Pons (tissue), 1 donor: ENCODE measurements around the gene CD247.

Experiments used
- DNase-seq: peaks from one replicate; pipeline ENCODE4 v3.0.0-alpha.2; 2016; ENCODE audit warnings: low spot score

CD247 gene

DNA sequence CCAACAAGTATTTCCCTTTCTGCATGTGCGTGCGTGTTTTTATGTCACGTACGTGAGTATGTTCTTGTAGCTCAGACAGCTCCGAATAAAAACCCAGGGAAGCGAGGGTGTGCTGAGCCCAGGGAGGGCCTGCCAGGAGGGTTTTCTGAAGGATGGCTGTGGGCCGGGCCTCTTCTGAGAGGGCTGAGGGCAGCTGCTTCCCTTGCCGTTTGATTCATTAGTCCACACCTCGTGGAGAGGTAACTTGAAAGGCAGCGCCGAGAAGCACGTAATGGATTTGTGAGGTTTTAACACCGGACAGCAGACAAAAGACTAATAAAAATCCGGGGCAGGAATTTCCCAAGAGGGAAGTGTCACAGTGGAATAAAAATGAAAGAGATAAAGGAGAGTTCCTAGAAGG is 29.5 kb downstream of the CD247 start:
- DNase-seq: no peak

GRCh38 chr1:167487614-167488013 is 30.7 kb downstream of the CD247 start:
- no peak for DNase-seq

- DNase-seq: no peak
Measured at GRCh38 chr1:167486090-167486824, 32.1 kb downstream of the CD247 start.

GRCh38 chr1:167484726-167485502 is 33.4 kb downstream of the CD247 start:
- no peak for DNase-seq

- DNase-seq: no peak
Measured at GRCh38 chr1:167483790-167484189, 34.5 kb downstream of the CD247 start.

- no peak for DNase-seq
Measured at GRCh38 chr1:167482184-167482583, 36.1 kb downstream of the CD247 start.

GRCh38 chr1:167479331-167479979 is 38.9 kb downstream of the CD247 start:
- no peak for DNase-seq

DNA sequence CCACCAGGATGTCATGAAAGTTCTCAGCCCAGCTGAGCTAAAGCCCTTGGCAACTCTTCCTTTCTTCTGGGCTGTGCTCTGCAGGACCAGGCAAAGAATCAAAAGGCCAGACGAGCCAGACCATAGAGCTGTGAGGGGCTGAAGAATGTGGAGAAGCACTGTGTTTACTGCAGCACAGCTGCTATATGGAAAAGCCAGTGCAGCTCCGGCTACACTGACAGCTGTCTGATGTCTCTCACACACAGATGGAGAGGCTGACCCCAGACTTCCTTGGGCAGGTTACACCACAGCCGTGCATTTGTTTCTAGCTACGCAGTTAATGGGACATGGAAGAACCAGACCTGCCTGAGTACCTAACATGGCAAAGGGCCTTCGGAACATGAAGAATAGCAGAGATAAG is 40.3 kb downstream of the CD247 start:
- DNase-seq: no peak

DNA sequence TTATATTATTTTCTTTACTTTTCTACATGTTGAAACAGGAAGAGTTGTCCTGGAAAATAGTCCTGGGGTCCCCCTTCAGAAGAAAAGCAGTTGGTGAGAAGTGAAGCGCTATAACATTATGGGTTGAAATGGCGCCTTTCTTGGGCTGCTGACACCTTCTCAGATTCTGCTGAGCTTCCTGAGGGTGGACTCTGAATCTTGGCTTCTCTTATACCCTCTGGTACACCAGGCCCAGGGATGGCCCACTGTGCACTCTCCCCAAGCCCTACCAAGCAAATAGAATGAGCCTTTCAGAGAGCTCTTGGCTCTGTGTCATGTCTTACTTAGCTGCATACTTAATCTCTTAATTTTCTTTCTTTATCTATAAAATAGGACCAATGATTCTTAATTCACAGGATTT is 42.3 kb downstream of the CD247 start:
- DNase-seq: no peak

DNA sequence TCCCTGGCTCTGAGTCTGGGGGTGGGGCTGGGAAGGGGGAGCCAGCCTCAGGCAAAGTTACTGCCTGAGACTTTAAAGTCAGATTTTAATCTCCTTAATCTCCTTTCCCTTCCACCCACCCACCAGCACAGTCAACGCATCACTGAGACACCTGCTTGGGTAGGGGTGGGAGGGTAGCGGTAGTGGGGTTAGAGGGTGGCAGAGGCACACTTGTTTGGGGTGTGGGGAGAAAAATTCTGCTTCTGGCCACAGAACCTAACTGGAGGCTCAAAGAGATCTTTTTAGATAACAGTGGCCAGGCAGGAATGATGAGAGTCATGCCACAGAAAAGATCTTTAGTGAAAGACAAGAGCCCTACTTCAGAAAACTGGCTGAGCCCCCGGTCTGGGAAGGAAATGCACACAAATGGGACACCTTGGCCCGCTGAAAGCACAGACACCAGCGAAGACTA is 44.1 kb downstream of the CD247 start:
- no peak for DNase-seq

GRCh38 chr1:167473761-167474160 is 44.6 kb downstream of the CD247 start:
- DNase-seq: no peak

GRCh38 chr1:167472752-167473521 is 45.4 kb downstream of the CD247 start:
- DNase-seq: no peak

DNA sequence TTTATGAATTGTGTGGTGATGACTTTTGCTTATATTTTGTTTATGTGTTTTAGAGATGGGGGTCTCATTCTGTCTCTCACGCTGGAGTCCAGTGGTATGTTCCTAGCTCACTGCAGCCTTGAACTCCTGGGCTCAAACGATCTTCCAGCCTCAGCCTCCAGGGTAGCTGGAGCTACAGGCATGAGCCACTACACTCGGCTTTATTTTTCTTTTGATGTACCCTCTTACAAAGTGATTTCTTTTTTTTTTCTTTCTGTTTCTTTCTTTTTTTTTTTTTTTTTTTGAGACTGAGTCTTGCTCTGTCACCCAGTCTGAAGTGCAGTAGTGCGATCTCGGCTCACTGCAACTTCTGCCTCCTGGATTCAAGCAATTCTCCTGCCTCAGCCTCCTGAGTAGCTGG is 46.8 kb downstream of the CD247 start:
- no peak for DNase-seq

- DNase-seq: no peak
Measured at GRCh38 chr1:167469280-167469965, 48.9 kb downstream of the CD247 start.

DNA sequence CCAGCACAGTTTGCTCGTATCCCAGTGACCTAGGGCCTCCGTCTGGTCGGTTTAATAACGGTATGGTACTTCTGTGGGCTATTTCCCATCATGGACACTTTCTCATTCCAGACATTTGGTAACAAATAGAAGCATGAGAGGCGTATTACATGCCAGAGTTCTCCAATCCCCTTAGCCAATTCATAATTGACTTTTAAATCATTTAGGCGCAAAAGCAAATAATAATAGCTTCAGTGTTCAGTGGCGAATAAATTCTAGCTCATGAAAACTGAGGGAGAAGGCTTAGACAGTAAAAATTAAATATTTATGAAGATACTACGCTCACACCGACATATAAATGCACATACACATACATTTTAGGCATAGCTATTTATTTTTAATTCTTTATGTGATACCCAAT is 50.6 kb downstream of the CD247 start:
- DNase-seq: no peak

DNA sequence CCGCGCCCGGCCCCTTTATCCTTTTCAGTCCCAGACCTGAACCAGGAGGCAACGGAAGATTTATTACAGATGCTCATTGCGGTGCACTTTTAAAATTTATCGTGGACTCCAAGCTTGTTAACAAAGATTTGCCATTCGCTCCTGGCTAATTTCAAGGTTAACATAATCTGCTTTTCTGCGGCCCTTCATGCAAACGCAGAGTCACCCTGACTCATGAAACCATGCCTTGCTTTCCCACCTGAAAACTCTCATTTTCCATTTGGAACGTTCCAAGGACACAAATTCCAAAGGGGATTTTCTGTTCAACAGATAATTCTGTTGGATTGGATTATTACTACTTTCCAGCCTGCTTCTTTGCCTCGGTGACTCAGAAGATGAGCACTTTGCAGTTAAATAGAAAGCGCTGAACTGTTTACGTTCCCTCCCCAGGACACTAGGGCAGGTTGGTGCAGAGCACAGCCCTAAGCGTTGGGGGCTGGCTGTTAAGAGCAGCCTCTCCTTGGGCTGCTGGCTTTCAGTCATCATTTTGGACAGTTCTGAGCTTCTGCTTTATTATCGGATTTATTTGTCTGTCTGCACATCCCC is 51.1 kb downstream of the CD247 start:
- DNase-seq: no peak

DNA sequence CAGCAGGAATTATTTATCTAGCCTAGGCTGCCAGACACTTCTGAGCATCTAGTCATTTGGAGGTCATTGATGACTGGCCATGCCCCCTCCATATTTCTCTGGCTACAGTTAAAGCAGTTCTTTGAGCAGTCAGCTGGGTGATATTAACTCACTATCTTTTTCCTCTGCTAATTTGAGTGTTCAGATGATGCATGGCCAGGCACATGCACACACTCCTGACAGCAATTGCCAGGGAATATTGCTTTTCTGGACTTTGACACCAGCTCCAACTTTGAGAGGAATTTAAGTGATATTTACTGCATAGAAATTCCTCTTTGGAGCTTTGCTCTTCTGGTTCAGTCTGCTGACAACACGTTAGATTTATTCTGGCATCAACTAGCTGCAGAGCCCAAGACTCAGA is 52.6 kb downstream of the CD247 start:
- no peak for DNase-seq

DNA sequence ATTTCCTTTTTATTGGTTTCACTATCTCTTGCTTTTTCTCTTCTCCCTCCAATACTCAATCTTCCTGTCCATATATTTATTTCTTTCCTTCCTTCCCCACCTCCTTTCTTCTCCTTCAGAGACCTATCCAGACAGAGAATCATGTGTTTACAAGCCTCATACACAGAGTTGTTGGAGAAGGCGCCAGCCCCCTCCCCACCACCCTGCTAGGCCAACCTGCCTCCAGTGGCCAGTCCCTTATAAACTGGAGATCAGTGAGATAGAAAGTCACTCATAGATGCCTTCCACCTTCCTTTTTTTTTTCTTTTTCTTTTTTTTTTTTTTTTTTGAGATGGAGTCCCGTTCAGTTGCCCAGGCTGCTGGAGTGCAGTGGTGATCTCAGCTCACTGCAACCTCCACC is 53.3 kb downstream of the CD247 start:
- no peak for DNase-seq

DNA sequence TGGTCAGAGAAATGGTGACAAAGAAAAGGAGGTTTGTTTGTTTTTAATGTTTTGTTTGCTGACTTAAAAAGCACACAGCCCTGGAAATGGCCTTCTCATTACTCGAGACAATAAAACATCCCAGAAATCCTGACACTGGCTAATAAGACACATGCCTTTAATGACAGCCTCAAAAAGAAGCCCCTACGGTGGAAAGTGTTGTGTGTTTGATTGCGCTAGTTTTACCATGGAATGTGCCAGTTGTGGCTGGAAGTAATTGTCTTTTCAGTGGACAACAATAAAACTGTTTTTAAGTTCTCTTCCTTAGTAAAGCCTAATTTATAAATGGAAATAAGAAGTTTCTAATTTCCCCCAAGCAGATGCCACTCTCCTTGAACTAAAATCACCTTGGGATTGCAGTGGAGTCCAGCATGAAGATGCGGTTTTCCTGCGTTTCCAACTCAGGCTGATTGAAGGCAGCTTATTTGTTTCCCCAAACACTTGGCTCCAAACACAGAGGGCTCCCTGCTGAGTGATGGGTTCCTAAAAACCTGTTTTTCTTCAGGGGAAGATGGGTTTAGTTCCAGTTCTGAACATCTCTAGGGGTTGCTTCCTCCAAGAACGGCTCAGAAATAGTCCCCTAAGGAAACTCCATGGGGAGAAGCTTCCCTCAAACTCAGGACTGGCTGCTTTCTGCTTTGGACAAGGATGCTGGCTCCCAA is 54.3 kb downstream of the CD247 start:
- DNase-seq: no peak

GRCh38 chr1:167463080-167463479 is 55.2 kb downstream of the CD247 start:
- no peak for DNase-seq

GRCh38 chr1:167462341-167462740 is 56.0 kb downstream of the CD247 start:
- DNase-seq: no peak
